HG03342 (cell line): ENCODE results near the gene CD7.

Experiments used
- ATAC-seq: cut with Tn5 transposase; IDR thresholded peaks from one replicate; pipeline ENCODE4 v1.9.1; 2021; ENCODE audit warnings: mild to moderate bottlenecking, moderate library complexity; ENCODE audit not compliant: unreplicated experiment

The CD7 gene

DNA sequence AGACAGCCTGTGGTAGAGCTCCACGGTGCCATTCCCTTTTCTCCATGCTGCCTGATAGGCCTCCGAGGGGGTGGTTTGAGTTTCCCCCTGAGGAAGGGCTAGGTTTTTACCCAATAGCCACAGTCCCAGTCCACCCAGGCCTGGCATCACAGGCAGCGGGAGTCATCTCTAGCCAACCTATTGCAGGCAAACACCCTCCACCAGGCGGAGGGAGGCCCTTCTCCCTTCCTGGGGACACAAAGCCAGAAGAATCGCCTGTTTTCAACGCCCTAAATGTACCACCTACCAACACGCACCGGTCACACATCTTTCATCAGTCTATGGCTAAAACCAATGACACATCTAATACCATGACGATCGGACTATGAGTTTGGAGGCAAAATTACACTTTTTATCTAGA is 51.3 kb downstream of the CD7 start:
- no peak for ATAC-seq
